ENCODE data around the gene EFL1. TPM values are rescaled to one million over a fixed set of nuclear protein-coding genes. Genes with fewer than 3 reads are reported as not detected.

Gene EFL1
- total RNA-seq, 1 donor from 2014 or later: 38.7 TPM

GRCh38 chr15:82146990-82147461, 115.5 kb downstream of the EFL1 start:
- no peak for DNase-seq

GRCh38 chr15:82146576-82146975, 116.0 kb downstream of the EFL1 start:
- no peak for DNase-seq

GRCh38 chr15:82143390-82144385, 118.8 kb downstream of the EFL1 start:
- no peak for DNase-seq

- DNase-seq: no peak
Observed at GRCh38 chr15:82140886-82141285, 121.6 kb downstream of the EFL1 start.

DNA sequence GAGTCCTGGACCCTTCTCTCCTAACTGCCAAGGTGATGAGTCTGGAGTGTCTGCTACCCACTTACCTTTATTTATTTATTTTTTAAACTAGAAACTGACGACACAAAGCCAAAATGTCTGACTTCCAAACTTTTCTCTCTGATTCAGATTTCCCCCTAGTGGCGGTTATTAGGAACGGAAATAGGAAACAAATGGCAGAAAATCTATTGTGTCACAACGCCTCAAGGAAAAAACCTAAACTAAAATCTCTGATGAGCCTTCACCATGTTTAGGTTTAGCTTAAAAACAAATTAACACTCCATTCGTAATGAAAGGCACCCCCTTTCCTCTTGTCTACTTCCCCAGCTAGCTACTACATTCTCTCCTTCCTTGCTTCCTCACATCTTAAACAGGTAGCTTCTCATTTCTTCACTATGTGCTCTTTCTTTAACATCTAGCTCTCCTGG, 122.7 kb downstream of the EFL1 start:
- no peak for DNase-seq

DNA sequence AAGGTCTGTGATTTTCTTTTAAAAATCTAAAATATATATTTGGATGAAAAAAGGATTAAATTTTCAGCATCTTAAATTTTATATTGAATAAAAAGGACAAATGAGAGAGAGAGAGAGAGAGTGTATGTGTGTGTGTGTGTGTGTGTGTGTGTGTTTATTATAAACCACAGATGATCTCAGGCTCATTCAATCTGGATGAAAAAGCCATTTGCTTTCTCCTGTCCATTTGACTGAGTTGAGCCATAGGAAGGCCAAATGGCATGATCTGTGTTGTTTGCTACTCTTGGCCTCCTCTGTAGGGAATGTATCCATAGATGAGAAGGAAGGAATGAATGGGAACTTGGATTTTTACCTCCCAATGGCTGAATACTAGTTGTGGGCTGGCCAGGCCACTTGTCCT, 124.2 kb downstream of the EFL1 start:
- DNase-seq: no peak

DNA sequence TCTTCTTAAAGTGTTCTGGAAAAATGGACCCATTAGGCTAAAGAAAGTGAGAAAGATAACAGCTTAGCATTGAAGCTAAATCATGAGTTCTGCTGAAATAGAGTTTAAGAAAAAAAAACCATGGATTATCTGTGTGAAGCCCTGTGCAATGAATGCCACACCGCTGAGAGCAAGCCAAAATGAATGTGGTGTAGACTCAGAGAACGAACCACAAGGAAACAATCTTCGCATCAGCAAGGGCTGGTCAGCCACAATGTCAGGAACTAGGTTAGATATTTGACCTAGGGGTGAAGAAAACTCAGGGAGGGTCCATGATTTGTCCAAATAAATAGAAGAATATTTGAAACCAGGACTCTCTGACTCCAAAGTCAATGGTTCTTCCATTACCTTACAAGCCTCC, 125.3 kb downstream of the EFL1 start:
- DNase-seq: no peak

DNA sequence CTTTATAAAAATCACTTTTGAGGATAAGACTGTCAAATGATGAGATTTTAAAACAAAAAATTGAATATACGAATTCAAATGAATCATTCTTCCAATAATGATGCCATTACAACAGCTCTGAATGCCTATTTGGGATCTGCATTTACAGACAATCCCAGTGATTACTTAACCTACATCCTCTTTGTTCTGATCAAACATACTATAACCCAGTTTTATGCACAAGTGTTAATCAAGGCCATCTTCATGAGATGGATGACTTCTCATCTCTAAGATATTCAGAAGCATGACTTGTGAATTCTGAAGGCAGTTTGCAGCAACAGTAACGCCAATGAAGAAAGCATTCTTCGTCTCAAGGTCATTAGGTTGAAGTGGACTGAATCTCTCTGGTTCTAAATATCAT, 126.4 kb downstream of the EFL1 start:
- DNase-seq: no peak

DNA sequence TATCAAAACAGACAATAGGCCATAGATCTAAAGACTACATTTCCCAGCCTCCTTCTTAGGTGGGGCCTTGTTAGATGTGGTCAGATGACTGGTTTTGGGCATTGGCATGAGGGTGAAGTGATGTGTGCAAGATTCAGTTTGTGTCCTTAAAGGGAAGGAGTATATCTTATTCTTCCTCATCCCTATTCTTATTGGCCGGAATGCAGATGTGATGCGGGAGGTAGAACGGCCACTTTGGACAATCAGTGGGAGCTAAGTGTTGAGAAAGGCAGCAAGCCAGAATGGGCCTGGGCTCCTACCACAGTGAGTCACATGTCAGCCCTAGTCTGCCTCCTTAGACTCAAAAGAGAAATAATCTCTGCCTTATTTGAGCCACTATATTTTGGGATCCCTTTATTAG, 126.9 kb downstream of the EFL1 start:
- no peak for DNase-seq

GRCh38 chr15:82134461-82134860, 128.1 kb downstream of the EFL1 start:
- DNase-seq: no peak

- no peak for DNase-seq
Observed at GRCh38 chr15:82133251-82133650, 129.3 kb downstream of the EFL1 start.

DNA sequence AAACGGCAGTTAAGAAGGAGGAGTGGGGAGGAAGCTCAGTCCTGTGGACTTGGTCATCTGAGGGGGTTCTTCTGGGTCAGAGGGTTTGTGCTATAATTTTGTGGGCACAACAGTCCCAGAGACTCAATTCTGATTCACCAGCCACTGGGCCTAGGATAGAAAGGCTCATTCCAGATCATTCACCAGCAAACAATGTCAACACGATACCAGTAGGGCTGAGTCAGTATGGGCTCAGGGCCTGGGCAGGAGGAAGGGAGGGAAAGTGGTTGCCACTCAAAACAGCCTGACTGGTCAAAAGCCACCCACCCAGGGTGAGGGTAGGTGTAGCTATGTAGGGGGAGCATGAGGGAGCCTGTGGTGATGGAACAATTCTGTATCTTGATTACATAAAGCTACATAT, 129.8 kb downstream of the EFL1 start:
- no peak for DNase-seq

DNA sequence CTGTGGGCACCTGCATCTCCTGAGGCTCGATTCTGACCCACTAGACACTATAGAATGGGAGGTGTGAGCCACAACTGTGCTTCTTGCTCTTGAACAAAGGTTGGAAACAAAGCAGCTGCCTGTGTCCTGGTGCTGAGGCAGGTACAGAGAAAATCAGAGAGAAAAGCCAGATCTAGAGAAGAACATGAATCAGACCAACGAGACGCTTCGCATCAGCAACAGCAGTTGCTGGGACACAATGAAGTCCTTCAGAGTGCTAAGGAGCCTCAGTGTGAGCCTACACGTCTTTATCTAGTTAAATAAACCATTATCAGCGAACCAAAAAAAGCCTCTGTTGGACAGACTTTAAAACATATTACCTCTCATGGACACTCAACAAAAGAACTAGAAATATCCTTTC, 130.4 kb downstream of the EFL1 start:
- no peak for DNase-seq

- DNase-seq: no peak
Observed at GRCh38 chr15:82130248-82130647, 132.3 kb downstream of the EFL1 start.

- DNase-seq: no peak
Observed at GRCh38 chr15:82129761-82130160, 132.8 kb downstream of the EFL1 start.

GRCh38 chr15:82129149-82129692, 133.3 kb downstream of the EFL1 start:
- DNase-seq: no peak

DNA sequence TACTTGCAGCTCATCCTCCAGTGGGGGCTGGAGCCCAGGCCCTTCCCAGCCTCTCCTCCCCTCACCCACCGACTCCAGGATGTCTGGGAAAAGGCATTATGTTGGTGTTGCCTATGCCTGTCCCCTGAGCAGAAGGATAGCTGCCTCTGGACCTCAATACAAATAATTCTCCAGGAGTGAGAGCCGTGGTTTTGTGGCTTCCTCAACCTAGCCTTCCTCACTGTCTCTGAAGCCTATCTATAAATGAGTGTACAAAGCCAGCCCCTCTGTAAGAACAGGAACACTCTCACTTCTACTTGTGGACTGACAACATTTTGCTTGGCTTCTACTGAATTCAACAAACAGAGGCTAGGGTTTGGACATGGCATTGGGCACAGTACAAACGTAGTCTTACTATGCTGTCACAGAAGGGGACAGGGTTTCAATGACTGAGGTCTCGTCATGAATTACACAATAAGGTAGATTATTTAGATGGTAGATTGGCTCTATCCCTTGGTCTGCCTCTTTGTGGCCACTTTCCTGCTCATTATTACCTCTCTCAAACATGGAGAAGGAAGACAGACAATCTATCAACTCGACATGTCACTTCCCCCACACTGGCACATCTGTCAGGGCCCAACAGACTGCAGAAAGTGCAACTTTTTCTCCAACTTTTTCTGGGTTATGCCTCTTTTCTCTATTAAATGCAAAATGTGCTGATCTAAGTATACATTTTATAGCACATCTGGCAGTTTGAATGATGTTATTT, 134.0 kb downstream of the EFL1 start:
- no peak for DNase-seq

GRCh38 chr15:82127581-82127980, 135.0 kb downstream of the EFL1 start:
- no peak for DNase-seq

- no peak for DNase-seq
Observed at GRCh38 chr15:82126346-82126745, 136.2 kb downstream of the EFL1 start.

DNA sequence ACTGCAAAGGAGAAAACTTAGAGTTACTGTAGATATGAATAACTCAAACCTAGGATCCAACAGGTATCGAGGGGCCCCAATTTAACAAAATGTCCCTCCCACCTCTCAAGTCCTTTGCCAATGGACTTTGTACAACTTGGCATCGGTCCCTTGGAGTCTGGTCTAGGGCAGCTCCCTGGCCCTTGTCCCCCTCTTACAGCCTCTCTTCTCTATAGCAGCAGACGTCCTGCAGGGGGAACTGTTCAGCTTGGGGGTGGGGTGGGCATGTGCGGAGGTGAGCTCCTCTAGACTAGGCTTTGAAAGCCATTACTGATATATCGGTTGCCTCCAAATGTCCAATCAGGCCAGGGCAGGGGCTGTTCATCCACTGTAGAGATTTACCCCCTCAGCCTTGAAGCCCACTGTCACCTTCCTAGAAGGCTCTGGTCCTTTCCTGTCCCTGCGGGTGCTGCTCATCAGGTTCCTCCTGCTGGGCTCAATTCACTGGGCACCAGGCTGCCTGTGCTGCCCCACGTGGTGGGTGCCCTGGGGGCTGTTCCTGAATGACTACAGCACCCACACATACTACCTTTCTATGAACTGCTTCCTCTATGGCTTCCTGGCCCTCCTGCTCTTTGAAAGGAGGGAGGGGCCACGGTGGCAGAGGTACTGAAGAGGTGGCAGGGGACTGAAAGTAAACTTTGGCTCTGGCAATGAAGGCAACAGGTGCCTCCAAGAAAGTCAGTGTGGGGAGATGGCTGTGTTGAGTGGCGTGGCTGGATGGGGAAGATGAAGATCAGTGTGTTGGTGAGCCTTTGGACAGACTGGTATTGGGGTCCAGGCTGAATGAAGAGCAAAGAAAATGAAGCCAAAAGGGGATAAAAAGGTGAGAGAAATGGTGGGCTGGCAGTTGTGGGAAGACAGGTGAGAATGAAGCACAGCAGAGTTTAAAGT, 137.9 kb downstream of the EFL1 start:
- no peak for DNase-seq

DNA sequence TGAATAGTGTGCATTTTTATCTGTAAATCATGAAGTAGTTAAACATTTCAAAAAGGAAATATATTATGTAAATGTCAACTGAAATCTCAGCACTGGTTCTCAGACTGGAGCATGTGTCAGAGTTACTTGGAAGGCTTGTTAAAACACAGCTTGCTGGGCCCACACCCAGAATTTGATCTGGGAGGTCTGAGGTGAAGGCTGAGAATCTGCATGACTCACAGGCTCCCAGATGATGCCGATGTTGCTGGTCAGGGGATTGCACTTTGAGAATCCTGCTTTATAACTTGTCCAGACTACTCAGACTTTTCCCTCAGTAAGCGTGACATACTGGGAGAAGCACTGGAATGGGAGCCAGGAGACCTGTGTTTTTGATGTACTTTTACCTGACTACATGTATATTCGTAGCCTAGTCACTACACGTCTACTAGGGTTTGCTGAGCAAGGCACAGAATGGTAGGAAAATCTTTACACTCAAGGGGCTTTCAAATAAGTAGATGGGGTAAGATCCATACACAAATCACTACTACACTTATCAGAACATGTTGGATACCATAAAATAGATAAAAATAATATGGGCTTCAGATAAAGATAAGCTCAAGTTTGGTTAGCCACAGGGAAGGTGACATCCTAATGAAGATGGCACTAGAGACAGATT, 139.7 kb downstream of the EFL1 start:
- no peak for DNase-seq

Data from occipital lobe (tissue), 2 donors.